H9 (cell line): ENCODE measurements around the gene KRT86. TPM values are rescaled to one million over a fixed set of nuclear protein-coding genes. Genes with fewer than 3 reads are reported as not detected.

ENCODE experiments used
- DNase-seq: peaks from one replicate; pipeline ENCODE4 v3.0.0-alpha.2; 2017
- H2AFZ ChIP-seq: one replicate; pipeline ENCODE4 v1.6.1; 2013; ENCODE audit warnings: mild to moderate bottlenecking, low read length, control low read depth, moderate library complexity
- H2AK5ac ChIP-seq: 2 replicates; pipeline ENCODE4 v1.6.1; 2013; ENCODE audit warnings: low read length, control low read depth, mixed read lengths; ENCODE audit not compliant: insufficient read length
- H2BK120ac ChIP-seq: one replicate; pipeline ENCODE4 v1.6.1; 2013; ENCODE audit warnings: low read depth, mild to moderate bottlenecking, low read length, control low read depth, inconsistent platforms; ENCODE audit not compliant: poor library complexity, severe bottlenecking
- H2BK12ac ChIP-seq: 2 replicates; pipeline ENCODE4 v1.6.1; 2013; ENCODE audit warnings: low read length, control low read depth, mixed read lengths, low read depth; ENCODE audit not compliant: insufficient read length
- H2BK15ac ChIP-seq: 2 replicates; pipeline ENCODE4 v1.6.1; 2013; ENCODE audit warnings: low read depth, low read length, control low read depth
- H2BK20ac ChIP-seq: one replicate; pipeline ENCODE4 v1.6.1; 2013; ENCODE audit warnings: low read depth, mild to moderate bottlenecking, low read length, control low read depth, inconsistent platforms; ENCODE audit not compliant: poor library complexity, severe bottlenecking
- H2BK5ac ChIP-seq: 2 replicates; pipeline ENCODE4 v1.6.1; 2013; ENCODE audit warnings: low read length, control low read depth, mixed read lengths; ENCODE audit not compliant: insufficient read length
- H3K14ac ChIP-seq: 2 replicates; pipeline ENCODE4 v1.6.1; 2013; ENCODE audit warnings: low read length, control low read depth; ENCODE audit not compliant: insufficient read depth
- H3K18ac ChIP-seq: 2 replicates; pipeline ENCODE4 v1.6.1; 2013; ENCODE audit warnings: low read depth, mild to moderate bottlenecking, mixed read lengths, low read length, control low read depth; ENCODE audit not compliant: insufficient read length
- H3K23ac ChIP-seq: 2 replicates; pipeline ENCODE4 v1.6.1; 2013; ENCODE audit warnings: low read length, control low read depth, mixed read lengths, low read depth; ENCODE audit not compliant: insufficient read length
- H3K23me2 ChIP-seq: 2 replicates; pipeline ENCODE4 v1.6.1; 2013; ENCODE audit warnings: low read depth, mild to moderate bottlenecking, mixed read lengths, low read length, control low read depth; ENCODE audit not compliant: insufficient read length, poor library complexity, severe bottlenecking
- H3K27ac ChIP-seq: 2 replicates; pipeline ENCODE4 v1.5.1; 2013; ENCODE audit warnings: low read length, control low read depth, mixed read lengths, low read depth; ENCODE audit not compliant: insufficient read length
- H3K27me3 ChIP-seq: 2 replicates; pipeline ENCODE4 v1.6.1; 2013; ENCODE audit warnings: low read length, control low read depth, inconsistent platforms; ENCODE audit not compliant: insufficient read depth
- H3K4ac ChIP-seq: 2 replicates; pipeline ENCODE4 v1.6.1; 2013; ENCODE audit warnings: low read depth, mild to moderate bottlenecking, control low read depth, inconsistent platforms, low read length, moderate library complexity
- H3K4me1 ChIP-seq: 2 replicates; pipeline ENCODE4 v1.6.1; 2013; ENCODE audit warnings: low read length, control low read depth, inconsistent platforms; ENCODE audit not compliant: insufficient read depth
- H3K4me2 ChIP-seq: 2 replicates; pipeline ENCODE4 v1.6.1; 2013; ENCODE audit warnings: low read length, control low read depth, mixed read lengths; ENCODE audit not compliant: insufficient read length, insufficient read depth
- H3K56ac ChIP-seq: 2 replicates; pipeline ENCODE4 v1.6.1; 2013; ENCODE audit warnings: low read depth, mild to moderate bottlenecking, mixed read lengths, low read length, control low read depth; ENCODE audit not compliant: insufficient read length
- H3K79me1 ChIP-seq: 2 replicates; pipeline ENCODE4 v1.6.1; 2013; ENCODE audit warnings: low read depth, mild to moderate bottlenecking, moderate library complexity, low read length, control low read depth, inconsistent platforms; ENCODE audit not compliant: insufficient read depth, poor library complexity, severe bottlenecking
- H3K79me2 ChIP-seq: 2 replicates; pipeline ENCODE4 v1.6.1; 2013; ENCODE audit warnings: low read length, control low read depth, inconsistent platforms; ENCODE audit not compliant: insufficient read depth
- H3K9ac ChIP-seq: 2 replicates; pipeline ENCODE4 v1.6.1; 2013; ENCODE audit warnings: low read length, control low read depth, mixed read lengths; ENCODE audit not compliant: insufficient read length; ENCODE audit errors: extremely low read depth
- H3K9me3 ChIP-seq: one replicate; pipeline ENCODE4 v1.6.1; 2013; ENCODE audit warnings: low read depth, low read length, inconsistent platforms; ENCODE audit not compliant: control insufficient read depth
- H3T11ph ChIP-seq: one replicate; pipeline ENCODE4 v1.6.1; 2013; ENCODE audit warnings: mild to moderate bottlenecking, low read length, control low read depth, inconsistent platforms
- H4K20me1 ChIP-seq: one replicate; pipeline ENCODE4 v1.6.1; 2013; ENCODE audit not compliant: control insufficient read depth, insufficient read length, insufficient read depth
- H4K5ac ChIP-seq: 2 replicates; pipeline ENCODE4 v1.6.1; 2013; ENCODE audit warnings: low read depth, mild to moderate bottlenecking, mixed read lengths, low read length, control low read depth; ENCODE audit not compliant: insufficient read length
- H4K8ac ChIP-seq: replicated peaks from 2 replicates; pipeline ENCODE4 v1.6.1; 2013; ENCODE audit warnings: low read length, control low read depth, mixed read lengths, low read depth; ENCODE audit not compliant: insufficient read length
- H4K91ac ChIP-seq: 2 replicates; pipeline ENCODE4 v1.6.1; 2013; ENCODE audit warnings: low read depth, mild to moderate bottlenecking, moderate library complexity, mixed read lengths, low read length, control low read depth; ENCODE audit not compliant: insufficient read length
- H3K27ac Mint-ChIP-seq, 3 experiments: 2 replicates in 2 of 3; 3 replicates in 1 of 3; pipeline ENCODE4 v1.8.0; 2020 to 2021; ENCODE audit warnings: mixed read lengths in 3 of 3, mild to moderate bottlenecking in 1 of 3, moderate library complexity in 1 of 3
- H3K27me3 Mint-ChIP-seq: 2 replicates; pipeline ENCODE4 v1.8.0; 2021; ENCODE audit warnings: low read depth, mild to moderate bottlenecking, moderate library complexity, mixed read lengths
- H3K36me3 Mint-ChIP-seq, 3 experiments: 2 replicates in 2 of 3; 3 replicates in 1 of 3; pipeline ENCODE4 v1.8.0; 2020 to 2021; ENCODE audit warnings: low read depth in 3 of 3, mixed read lengths in 3 of 3; ENCODE audit not compliant: insufficient read depth in 1 of 3
- H3K4me1 Mint-ChIP-seq, 2 experiments: 2 replicates each; pipeline ENCODE4 v1.8.0; 2020; ENCODE audit warnings: mixed read lengths in 2 of 2
- H3K4me3 Mint-ChIP-seq, 2 experiments: 2 replicates in 1 of 2; 3 replicates in 1 of 2; pipeline ENCODE4 v1.8.0; 2020 to 2021; ENCODE audit warnings: mild to moderate bottlenecking in 2 of 2, mixed read lengths in 2 of 2, moderate library complexity in 1 of 2
- H3K9me3 Mint-ChIP-seq, 2 experiments: 2 replicates in 1 of 2; 3 replicates in 1 of 2; pipeline ENCODE4 v1.8.0; 2020; ENCODE audit warnings: mild to moderate bottlenecking in 2 of 2, mixed read lengths in 2 of 2, moderate library complexity in 1 of 2
- WGBS: extraction: QIAGEN DNeasy Blood & Tissue Kit; methylation state at CpG from one replicate; pipeline ENCODE4 v1.1.7; 2013; ENCODE audit warnings: missing lambda C conversion rate, low lambda C conversion rate, mixed read lengths; ENCODE audit not compliant: insufficient read length; ENCODE audit errors: extremely low coverage; 5-methylcytosine and 5-hydroxymethylcytosine counted together
- total RNA-seq: library from RNA; stranded (reverse); gene quantifications from 2 replicates; pipeline ENCODE4 v1.2.1, GENCODE V29; 2021
- TF ChIP-seq, protein P1 (sequence below): fragments of 200-600 bp; sonication (generic); conservative IDR thresholded peaks from 3 replicates; pipeline ENCODE4 v1.8.0; 2021; ENCODE audit warnings: antibody characterized with exemption, mild to moderate bottlenecking

The KRT86 gene
- total RNA-seq, 1 experiment from 2014 or later = not detected

GRCh38 chr12:52228366-52228765 lies 46.1 kb upstream of the KRT86 start:
- Histone ChIP-seq H2BK20ac (no peak overlapping the region), H3K27ac (no peak overlapping the region), H3T11ph (no peak overlapping the region), H3K79me1 (no peaks in the 10 kb centered on the region), H4K91ac (no peak overlapping the region), H3K9ac (no peak overlapping the region), H3K23ac (no peak overlapping the region), H3K27me3 (peaks cover 8% of the 10 kb centered on the region), H2AK5ac (no peak overlapping the region), H3K4ac (no peak overlapping the region), H3K4me1 (peaks cover 2% of the 10 kb centered on the region; the same call in 1 of the 2 replicates), H3K18ac (no peak overlapping the region), H3K23me2 (peaks cover 8% of the 10 kb centered on the region), H2BK12ac (no peak overlapping the region), H2BK15ac (no peak overlapping the region), H3K14ac (no peak overlapping the region), H3K56ac (no peak overlapping the region), H4K8ac (no peak overlapping the region), H3K4me2 (no peak overlapping the region), H3K79me2 (no peaks in the 10 kb centered on the region), H3K9me3 (no peaks in the 10 kb centered on the region), H2BK5ac (no peak overlapping the region), H2BK120ac (no peak overlapping the region), H4K5ac (no peak overlapping the region), H4K20me1 (no peaks in the 10 kb centered on the region), H2AFZ (no peak overlapping the region)
- peaks cover 69% of the 10 kb centered on the region for H3K27me3 Mint-ChIP-seq
- no CpG with 5 or more reads among the region's 3 CpGs for WGBS
- no peak overlapping the region for H3K27ac Mint-ChIP-seq
- TF ChIP-seq, protein P1, sequence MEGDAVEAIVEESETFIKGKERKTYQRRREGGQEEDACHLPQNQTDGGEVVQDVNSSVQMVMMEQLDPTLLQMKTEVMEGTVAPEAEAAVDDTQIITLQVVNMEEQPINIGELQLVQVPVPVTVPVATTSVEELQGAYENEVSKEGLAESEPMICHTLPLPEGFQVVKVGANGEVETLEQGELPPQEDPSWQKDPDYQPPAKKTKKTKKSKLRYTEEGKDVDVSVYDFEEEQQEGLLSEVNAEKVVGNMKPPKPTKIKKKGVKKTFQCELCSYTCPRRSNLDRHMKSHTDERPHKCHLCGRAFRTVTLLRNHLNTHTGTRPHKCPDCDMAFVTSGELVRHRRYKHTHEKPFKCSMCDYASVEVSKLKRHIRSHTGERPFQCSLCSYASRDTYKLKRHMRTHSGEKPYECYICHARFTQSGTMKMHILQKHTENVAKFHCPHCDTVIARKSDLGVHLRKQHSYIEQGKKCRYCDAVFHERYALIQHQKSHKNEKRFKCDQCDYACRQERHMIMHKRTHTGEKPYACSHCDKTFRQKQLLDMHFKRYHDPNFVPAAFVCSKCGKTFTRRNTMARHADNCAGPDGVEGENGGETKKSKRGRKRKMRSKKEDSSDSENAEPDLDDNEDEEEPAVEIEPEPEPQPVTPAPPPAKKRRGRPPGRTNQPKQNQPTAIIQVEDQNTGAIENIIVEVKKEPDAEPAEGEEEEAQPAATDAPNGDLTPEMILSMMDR = no peak
- H3K36me3 Mint-ChIP-seq = no peaks in the 10 kb centered on the region
- H3K4me3 Mint-ChIP-seq = no peak overlapping the region; a peak in 1 of 5 replicates
- no peaks in the 10 kb centered on the region for H3K9me3 Mint-ChIP-seq
- H3K4me1 Mint-ChIP-seq = peaks cover 27 to 29% of the 10 kb centered on the region in 2 experiments
- DNase-seq = no peak
